ENCODE measurements around the gene DUSP2.

DUSP2 gene

GRCh38 chr2:96109931-96110511 lies 35.2 kb downstream of the DUSP2 start:
- no peak overlapping the region for H3K4me3 ChIP-seq (replicated peaks; ENCODE audit: low read depth, low read length)
- no peak for DNase-seq (ENCODE audit: extremely low read depth, low read depth)
- TF ChIP-seq, protein P1, sequence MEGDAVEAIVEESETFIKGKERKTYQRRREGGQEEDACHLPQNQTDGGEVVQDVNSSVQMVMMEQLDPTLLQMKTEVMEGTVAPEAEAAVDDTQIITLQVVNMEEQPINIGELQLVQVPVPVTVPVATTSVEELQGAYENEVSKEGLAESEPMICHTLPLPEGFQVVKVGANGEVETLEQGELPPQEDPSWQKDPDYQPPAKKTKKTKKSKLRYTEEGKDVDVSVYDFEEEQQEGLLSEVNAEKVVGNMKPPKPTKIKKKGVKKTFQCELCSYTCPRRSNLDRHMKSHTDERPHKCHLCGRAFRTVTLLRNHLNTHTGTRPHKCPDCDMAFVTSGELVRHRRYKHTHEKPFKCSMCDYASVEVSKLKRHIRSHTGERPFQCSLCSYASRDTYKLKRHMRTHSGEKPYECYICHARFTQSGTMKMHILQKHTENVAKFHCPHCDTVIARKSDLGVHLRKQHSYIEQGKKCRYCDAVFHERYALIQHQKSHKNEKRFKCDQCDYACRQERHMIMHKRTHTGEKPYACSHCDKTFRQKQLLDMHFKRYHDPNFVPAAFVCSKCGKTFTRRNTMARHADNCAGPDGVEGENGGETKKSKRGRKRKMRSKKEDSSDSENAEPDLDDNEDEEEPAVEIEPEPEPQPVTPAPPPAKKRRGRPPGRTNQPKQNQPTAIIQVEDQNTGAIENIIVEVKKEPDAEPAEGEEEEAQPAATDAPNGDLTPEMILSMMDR (IDR thresholded peaks at IDR 0.05; ENCODE audit: low read depth, low read length, missing control alignments), result no peak

DNA sequence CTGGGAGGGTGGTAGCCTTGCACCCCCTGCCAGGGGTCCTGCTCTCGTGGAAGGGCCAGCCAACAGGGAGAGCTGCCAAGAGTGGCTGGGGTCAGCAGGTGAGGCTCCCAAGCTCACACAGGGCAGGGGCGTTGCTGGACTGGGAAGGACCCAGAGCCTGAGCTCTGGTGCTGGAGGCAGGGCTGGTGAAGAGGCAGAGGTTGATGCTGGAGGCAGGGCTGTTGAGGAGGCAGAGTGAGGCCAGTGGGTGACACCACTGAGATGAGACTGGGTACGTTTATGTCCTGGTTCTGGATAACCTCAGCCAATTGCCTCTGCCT lies 35.9 kb downstream of the DUSP2 start:
- no peak overlapping the region for H3K4me3 ChIP-seq (replicated peaks; ENCODE audit: low read depth, low read length)
- DNase-seq (ENCODE audit: extremely low read depth, low read depth), result no peak
- TF ChIP-seq, protein P1 (IDR thresholded peaks at IDR 0.05; ENCODE audit: low read depth, low read length, missing control alignments), result no peak

GRCh38 chr2:96108541-96109360 lies 36.5 kb downstream of the DUSP2 start:
- no peak overlapping the region for H3K4me3 ChIP-seq (replicated peaks; ENCODE audit: low read depth, low read length)
- no peak for DNase-seq (ENCODE audit: extremely low read depth, low read depth)
- TF ChIP-seq, protein P1 (IDR thresholded peaks at IDR 0.05; ENCODE audit: low read depth, low read length, missing control alignments), result no peak

DNA sequence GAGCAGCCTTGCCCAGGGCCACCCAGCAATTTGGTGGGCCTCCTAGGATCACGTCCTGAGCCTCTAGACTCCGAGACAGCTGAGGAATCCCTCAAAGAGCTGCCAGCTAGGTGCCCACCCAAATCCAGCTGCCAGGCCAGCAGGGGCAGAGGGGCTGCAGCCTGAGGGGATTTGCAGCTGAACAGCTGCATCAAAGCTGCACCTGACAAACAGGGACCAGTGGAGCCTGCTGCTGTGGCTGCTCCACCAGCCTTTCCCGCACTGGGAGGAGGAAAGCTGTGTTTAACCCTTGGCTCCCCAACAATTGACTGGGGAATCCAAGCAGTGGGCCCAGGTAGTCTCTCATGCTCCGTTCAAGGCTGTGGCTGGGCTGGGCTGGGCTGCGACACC lies 37.1 kb downstream of the DUSP2 start:
- DNase-seq (ENCODE audit: extremely low read depth, low read depth), result no peak
- TF ChIP-seq, protein P1 (IDR thresholded peaks at IDR 0.05; ENCODE audit: low read depth, low read length, missing control alignments), result no peak
- H3K4me3 ChIP-seq (replicated peaks; ENCODE audit: low read depth, low read length), result no peak overlapping the region

- TF ChIP-seq, protein P1 (IDR thresholded peaks at IDR 0.05; ENCODE audit: low read depth, low read length, missing control alignments), result no peak
- no peak for DNase-seq (ENCODE audit: extremely low read depth, low read depth)
- no peak overlapping the region for H3K4me3 ChIP-seq (replicated peaks; ENCODE audit: low read depth, low read length)
Measured at GRCh38 chr2:96107708-96108065, 37.6 kb downstream of the DUSP2 start.

DNA sequence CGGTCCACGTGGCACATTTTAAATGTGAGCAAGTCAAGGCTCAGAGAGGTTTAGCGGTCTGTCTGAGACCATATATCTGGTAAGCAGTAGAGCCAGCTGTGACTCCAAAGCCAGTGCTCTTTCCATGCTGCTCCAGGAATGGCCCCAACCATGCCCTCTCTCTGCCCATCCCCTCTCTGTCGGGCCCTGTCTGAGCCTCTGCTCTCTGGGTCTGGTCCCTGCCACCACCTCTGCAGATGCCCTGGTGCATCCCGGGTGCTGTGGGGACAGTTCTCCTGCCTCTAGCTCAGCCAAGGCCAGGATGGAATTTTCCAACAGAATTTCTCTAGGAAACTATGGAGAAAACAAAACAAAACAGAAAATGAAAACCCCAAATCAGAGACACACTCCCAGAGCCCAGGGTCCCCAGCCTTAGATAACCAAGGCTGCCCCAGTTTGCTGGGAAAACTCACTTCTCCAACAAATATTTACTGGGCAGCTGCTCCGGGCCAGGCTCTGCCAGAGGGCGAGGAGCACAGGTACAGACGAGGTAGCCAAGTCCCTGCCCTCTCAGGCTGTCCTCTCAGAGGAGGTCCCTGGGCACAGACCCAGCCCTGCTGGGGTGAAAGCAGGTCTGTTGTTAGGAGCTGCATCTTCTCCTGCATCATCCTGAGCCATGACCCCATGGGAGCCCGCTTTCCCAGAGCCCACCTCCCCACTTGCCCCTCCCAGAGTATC lies 38.1 kb downstream of the DUSP2 start:
- H3K4me3 ChIP-seq (replicated peaks; ENCODE audit: low read depth, low read length), result no peak overlapping the region
- no peak for DNase-seq (ENCODE audit: extremely low read depth, low read depth)
- TF ChIP-seq, protein P1 (IDR thresholded peaks at IDR 0.05; ENCODE audit: low read depth, low read length, missing control alignments), result no peak

Data from HFF-Myc (cell line).